HT1080 (cell line): ENCODE results near the gene NCEH1. TPM values are rescaled to one million over a fixed set of nuclear protein-coding genes. Genes with fewer than 3 reads are reported as not detected.

Experiments
- DNase-seq: peaks from one replicate; pipeline ENCODE4 v3.0.0-alpha.2; 2015; ENCODE audit warnings: low read depth
- total RNA-seq: library from RNA; depleted of rRNA; stranded (reverse); fragments of >200 nt; shearing (Covaris generic); gene quantifications from 2 replicates; pipeline ENCODE4 v1.2.3, GENCODE V29; 2014

Gene NCEH1
- total RNA-seq, 1 experiment from 2014 or later, result 72.2 TPM

DNA sequence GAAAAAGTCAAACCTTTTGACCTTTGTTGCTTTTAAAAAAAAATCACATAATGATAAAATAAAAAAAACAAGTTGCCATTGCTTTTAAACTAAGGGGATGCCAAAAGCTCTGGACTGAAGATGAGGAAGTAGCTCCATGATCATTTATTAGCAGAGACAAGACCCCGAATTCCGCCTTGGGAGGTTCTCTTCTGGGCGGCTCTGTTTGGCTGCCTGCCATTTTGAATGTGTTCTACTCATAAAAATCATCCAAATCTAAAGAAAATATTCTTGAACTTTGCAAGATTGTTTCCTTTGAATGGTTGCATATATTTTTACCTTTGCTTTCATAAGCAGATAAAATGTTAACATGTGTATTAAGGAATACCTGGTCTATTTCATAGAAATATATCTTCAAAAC, 63.8 kb downstream of the NCEH1 start:
- no peak for DNase-seq

DNA sequence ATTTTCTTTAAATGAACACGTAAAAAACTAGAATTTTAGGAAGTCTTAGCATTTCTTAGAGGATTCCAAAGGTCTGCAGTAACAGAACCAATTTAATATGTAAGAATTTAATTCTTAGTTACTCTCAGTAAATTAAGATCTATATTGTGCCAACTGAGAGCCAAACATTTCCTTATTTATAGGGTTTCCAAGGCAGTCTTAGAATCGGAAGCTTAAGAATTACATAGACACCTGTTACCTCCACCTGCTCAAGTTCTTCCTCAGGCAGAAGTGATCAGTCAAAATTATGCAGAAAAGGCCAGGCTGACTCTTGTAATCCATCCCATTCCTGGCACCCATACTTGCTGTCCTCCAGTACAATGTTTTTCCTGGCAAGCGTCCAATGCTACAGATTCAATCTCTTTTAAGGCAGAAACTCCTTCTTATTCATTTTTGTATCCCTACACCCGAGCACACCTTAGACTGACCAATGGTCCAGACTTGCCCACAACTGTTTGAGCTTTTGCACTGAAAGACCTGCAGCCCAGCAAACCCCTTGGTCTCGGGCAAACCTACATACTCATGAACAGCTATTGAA, 64.3 kb downstream of the NCEH1 start:
- DNase-seq, result peak; percentile 42

DNA sequence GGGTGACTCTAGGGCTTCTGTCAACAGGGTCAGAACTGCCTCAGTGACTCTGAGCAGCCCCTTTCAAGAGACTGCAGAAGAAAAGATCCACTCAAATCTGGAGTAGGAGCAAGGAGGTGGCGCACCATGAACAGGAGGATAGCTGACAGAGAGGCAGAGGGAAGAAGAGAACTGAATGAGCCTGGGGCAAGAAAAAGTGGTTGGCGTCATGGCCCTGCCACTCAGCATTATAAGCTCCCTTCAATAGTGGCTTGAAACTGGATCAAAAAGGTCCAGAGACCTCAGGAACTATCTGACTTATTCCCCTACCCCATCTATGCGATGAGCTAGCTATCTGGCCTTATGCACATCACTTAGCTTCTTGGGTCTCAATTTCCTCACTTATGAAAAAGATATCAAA, 66.6 kb downstream of the NCEH1 start:
- DNase-seq, result no peak

DNA sequence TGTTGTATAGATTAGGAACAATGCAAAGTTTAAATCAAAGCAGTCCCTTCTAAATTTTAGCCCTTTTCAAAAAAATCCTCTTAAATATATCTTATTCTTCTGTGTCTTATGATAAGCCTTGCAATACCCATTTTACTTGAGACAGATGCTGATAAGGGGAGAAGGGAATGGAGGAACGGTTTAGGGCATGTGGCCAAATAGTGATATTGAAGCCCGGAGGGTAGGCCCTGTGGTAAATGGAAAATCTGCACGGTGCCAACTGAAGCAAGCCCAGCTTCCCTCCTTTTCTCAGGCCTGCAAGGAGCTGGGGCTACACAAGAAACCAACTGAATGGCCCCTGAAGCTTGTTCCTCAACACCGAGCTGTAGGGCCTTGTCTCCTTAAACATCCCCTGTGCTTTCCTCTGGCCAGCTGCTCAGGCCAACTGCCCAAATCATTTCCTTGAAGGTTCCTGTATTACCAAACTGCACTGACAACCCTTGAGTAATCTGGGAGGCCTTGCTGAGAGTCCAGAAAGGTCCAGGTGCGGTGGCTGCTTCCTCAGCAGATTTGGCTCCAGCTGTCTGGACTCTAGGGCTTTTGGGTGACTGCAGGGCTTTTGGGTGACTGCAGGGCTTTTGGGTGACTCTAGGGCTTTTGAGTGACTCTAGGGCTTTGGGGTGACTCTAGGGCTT, 67.2 kb downstream of the NCEH1 start:
- no peak for DNase-seq

DNA sequence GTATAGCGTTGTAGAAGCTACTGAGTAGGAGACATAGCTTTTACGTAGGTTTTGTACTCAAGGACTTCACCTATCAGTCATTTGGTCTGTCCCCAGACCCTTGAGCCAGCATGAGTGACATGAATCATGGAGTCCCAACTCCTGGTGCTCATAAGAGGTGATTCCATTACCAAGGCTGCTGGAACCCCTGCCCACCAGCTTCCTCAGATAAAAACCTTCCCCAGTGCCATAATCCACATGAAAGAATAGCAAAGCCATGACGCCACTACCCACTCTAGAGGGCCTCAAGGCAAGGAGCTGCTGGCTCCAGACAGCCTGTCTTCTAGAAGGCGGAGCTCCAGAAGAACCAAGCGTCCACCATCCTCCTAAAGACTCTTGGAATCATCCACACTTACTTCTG, 69.6 kb downstream of the NCEH1 start:
- no peak for DNase-seq

DNA sequence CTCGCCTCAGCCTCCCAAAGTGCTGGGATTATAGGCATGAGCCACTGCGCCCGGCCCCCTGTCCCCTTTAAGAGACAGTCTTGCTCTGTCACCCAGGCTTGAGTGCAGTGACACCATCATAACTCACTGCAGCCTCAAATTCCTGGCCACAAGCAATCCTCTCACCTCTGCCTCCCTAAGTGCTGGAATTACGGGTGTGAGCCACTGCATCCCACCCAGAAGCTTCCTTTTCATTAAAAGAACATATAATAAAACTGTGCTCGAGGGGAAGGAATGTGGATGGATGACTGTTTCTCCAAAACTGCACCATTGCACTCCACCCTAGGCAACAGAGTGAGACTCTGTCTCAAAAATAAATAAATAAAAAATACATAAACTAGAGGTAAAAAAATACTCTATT, 70.1 kb downstream of the NCEH1 start:
- DNase-seq, result no peak

DNA sequence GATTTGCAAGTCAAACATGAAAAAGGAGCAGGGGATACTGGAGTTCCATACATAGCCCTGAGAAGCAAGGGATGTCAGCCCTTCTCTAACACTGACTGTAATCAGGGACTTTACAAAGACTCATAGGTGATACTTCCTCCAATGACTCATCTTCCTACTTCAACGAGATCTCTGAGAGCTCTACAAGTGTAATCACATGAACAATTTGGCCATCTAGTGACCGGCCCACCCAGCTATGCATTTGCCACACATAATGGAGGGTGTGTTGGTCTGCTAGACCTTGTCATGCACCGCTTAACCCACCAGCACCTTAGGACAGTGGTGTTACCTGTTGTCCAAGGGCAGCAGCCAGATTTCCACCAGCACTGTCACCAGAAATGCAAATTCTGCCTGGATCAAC, 75.3 kb downstream of the NCEH1 start:
- peak; percentile 81 for DNase-seq

DNA sequence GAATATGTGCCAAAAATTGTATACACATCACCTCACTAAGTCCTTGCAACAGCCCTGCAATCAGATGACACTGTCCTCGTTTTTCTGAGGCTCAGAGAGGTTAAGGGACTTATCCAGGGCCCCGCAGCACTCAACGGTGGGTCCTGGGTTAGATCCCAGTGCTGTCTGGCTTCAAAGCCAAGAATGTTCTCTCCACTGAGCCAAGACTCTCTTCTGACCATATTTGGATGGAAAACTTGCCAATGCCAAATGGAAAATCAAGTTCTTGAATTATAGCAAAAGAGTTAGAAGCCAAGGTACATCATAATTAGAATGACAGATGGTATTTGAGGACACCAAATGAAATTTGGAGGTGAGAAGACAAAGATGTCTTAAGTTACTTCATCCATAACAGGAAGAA, 75.9 kb downstream of the NCEH1 start:
- DNase-seq, result no peak

DNA sequence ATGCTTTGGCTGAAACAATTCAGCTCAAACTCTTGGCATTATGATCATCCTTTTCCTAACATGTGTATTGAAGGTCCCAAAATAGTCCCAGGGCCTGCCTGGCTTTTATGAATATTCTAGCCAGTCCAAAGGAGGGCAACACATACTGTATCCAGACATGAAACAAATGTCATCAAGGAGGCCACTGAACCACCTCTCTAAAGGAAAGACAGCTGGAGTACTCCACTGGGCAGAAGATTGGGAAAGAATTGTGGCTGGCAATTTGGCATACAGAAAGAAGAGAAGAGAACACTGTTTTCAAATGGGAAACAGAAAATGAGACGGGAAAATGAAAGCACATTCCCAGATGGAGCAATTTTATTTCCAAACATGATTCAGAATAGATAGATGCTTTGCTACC, 80.6 kb downstream of the NCEH1 start:
- no peak for DNase-seq

DNA sequence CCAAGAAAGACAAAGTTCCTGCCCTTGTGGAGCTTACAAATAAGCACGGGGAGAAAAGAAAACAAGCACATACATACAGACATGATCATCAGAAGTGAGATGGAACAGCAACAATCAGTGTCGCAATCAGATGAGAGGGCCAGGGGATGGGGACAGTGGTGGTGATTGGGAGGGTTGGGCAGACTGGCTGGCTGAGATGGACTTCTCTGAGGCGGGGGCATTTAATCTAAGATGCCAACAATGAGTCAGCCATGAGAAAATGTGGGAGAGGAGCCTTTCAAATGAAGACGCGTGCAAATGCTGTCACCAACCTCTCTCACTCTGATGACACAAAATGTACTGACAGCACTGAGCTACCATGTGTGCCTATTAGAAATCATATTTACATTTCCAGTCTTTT, 81.4 kb downstream of the NCEH1 start:
- peak; percentile 35 for DNase-seq

DNA sequence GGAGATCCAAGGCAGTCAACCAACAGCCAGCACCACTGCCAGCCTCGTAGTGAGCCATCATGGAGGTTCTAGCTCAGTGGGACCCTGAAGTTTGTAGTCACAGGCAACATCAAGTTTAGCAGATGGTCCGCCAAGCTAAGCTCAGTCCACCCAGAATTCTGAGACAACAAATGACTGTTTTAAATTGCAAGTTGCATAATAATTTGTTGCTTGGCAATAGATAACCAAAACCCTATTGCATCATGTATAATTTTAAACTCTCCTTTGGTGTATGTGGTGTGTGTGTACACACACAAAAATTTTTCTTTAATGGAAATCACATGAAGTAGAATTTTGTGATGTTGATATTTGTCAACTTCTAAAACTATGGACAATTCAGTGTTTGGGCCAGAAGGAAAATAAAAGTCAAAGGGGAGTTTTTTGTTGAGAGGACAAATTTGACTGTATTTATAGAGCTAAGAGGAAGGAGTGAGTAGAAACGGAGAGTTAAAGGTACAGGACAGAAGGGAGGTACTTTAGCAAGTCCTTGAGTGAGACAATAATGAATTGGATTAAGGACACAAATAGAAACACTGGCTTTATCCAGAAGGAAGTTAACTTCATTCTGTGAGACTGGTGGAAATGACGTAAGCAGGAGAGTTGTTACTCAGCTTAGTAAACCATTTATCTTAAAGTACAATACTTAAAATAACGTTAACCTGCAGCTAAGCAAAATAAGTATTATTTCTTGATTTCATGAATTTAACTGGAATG, 83.6 kb downstream of the NCEH1 start:
- no peak for DNase-seq

DNA sequence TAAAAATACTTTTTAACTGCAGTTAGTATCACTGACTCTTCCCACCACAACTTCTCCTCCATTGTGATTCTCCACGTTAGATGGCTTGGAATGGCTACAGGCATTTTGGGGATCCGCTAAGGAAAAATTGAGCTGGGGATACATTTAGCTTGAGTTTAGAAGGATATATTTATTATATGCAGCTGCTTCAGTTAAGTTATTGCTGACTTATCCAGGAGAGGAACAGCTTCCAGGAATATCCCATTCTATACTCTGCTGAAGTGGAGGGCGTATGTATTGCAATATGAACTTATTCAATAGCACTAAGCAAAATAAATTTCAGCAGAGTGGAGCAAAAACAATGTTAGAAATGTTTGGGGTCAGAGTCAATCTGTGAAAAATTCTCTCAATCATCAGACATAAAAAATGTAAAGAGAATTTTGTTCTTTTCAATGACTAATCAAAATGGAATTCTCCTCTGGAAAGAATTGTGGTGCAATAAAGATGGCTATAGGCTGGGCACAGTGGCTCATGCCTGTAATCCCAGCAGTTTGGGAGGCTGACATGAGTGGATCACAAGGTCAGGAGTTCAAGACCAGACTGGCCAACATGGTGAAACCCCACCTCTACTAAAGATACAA, 84.7 kb downstream of the NCEH1 start:
- DNase-seq, result peak; percentile 84

DNA sequence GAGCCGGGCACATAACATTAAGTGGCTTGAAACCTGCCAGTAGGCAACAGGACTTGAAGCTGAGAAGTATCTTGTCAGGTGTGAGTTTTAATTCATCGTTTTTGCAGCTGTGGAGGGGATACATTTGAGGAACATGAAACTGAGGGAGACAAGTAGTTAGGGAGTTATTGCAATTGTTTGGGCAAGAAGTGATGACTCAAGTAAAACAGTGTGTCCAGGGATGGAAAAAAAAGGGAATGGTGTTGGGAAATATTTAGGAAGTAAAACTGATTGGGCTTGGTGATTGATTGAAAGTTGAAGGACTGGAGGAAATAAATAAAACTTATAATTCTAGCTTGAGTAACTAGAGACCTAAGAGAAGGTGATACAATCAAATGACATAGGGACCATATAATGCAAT, 85.5 kb downstream of the NCEH1 start:
- no peak for DNase-seq

DNA sequence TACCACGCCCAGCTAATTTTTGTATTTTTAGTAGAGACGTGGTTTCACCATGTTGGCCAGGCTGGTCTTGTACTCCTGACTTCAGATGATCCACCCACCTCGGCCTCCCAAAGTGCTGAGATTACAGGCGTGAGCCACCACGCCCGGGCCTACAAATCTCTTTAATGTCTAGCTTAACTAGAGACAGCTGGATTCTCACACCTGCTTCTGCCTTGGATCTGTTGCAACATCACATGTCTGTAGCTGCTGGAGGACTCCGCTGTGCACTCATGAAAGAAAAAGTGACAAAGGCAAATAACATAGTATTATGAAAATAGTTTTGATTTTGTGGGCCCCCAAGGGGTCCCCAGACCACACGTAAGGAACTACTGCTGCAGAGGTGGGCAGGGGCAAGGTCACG, 85.9 kb downstream of the NCEH1 start:
- no peak for DNase-seq

DNA sequence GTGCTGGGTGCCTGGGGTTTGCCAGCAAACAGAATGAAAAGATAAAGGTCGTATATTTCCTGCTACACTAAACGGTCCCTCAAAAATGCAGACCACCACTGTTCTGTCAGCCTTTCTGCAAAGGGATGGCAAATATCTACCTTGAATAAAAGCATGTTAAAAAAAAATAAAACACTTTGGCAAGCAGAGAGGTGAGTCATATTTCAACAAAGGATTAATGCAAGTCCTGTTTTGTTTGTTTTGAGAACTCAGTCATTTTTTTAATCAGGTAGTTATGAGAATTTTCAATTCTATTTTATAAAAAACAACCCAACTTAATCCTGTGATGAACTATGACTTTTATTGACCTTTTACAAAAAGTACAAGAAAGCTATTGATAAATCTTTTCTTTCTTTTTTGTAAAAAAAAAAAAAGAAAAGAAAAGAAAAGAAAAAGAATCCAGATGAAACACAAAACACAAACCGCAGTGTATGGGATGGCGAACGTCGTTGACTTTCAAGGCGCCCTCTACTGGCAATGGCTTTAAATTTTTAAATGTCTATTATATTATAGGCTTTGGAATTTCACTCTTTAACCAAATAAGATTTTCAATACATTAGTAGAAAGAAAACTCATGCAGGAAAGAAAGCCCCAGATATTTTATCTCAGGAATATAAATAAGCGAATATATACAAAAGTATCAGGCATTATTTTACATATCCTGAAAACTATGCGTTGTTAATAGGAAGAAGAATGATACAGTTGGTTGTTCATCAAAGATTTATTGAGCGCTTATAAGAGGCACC, 87.8 kb downstream of the NCEH1 start:
- DNase-seq, result peak; percentile 76

DNA sequence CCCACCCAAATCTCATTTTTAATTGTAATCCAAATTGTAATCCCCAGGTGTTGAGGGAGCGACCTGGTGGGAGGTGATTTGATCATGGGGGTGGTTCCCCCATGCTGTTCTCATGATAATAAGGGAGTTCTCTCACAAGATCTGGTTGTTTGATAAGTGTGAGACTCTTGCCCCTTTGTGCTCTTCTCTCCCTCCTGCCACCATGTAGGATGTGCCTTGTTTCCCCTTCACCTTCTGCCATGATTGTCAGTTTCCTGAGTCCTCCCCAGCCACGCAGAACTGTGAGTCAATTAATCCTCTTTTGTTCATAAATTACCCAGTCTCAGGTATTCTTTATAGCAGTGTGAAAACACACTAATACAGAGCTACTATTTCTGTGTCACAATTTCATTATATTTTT, 88.7 kb downstream of the NCEH1 start:
- no peak for DNase-seq

DNA sequence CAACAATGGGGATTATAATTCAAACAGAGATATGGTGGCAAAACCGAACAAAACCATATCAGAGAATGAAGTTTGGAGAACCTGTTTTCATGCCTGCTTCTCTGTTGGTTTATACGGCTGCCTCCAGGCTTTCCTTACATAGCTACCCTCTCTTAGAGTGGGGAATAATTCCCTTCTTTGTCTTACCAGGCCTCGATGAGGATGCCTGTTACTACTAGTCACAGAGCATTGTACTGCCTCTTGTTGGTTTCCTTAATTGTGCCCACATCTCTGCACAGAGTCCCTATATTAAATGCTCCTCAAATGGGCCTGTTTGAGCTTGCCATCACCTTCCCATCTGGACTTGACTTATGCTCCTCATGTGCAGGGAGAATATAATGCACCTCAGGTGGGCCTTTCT, 92.9 kb downstream of the NCEH1 start:
- no peak for DNase-seq

DNA sequence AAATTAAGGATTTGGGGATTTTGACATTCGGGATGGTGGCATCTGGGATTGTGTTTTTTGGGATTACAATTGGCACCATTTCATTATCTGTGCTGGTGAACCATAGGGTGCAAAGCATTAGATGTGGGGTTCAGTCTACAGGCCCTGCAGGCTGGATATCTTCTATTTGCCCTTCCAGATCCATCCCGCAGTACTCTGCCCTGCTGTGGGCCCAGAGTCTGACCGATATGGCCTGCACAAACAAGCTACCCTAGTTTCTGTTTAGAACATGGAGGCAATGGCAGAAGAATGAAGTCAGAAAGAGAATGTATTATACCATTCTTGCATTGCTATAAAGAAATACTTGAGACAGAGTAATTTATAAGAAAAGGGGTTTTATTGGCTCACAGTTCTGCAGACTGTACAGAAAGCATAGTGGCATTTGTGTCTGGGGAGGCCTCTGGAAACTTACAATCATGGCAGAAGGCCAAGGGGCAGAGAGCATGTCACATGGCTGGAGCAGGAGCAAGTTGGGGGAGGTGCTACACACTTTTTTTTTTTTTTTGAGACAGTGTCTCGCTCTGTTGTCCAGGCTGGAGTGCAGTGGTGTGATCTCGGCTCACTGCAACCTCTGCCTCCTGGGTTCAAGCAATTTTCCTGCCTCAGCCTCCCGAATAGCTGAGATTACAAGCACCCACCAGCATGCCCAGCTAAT, 93.7 kb downstream of the NCEH1 start:
- DNase-seq, result no peak

DNA sequence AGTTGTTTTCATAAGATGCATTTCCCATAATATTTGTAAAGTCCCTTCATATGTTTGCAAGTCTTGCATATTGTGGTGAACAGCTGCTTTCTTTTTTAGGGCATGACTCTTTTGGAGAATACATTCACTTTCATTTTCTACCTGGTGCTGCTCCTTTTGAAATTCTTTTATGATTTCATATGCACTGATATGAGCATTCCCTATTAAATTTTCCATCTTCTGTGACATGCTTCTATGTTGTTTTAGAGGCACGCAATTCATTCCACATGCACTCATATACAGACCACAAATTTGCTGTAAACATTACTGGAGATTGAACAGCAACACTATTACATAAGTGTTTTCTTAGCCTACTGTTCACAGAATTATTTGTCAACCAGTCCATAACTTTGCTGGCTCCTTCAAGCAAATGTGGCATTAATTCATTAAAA, 94.8 kb downstream of the NCEH1 start:
- no peak for DNase-seq

DNA sequence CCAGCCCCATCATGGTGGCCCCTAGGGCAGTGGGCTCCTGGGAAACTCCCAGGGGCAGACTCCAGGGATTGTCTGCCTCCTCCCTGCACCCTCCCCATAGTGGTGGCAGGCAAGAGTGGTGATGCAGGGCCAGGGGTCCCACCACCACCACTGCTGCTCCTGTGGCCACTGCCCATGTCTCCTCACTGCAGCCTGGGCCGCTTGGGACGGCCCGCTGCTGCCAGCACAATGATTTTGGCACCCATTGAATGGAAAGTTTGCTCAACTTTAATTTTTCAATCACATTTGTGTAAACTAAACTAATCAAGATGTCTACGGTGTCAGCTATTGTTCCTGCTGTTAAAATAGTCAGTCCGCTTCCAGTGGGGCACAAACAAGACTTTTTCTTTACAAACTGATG, 95.6 kb downstream of the NCEH1 start:
- DNase-seq, result no peak
